ENCODE data around the gene TNFRSF8. TPM values are rescaled to one million over a fixed set of nuclear protein-coding genes. Genes with fewer than 3 reads are reported as not detected.
A peak's percentile ranks its signal among the peaks of the same experiment; 100 is the strongest.

TNFRSF8 gene
- total RNA-seq, 1 experiment from 2014 or later = 20.8 TPM

DNA sequence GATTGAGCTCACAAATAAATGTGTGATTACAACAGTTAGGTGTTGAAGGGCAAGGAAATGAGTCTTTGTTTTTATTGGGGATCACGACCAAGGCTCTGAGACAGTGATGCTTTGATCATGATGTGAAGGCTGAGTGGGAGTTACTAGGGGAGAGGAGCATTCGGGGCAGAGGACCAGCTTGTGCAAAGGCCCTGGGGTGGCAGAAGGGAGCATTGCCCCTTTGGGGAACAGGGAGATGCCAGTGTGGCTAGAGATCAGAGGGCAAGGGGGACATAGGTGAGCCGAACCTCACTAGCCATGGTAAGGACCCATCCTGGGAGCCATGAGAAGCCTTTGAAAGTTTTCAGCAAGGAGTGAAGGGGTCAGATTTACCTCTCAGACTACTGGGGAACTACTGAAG, 31.1 kb downstream of the TNFRSF8 start:
- ChIA-PET POLR2A (no interaction called here), CTCF (interaction anchor here (0.8 to 1.6 kb wide), 3 partner anchors 12 to 256 kb away, joined by 3 to 4 read pairs (median 3); no protein-coding TSS in a partner anchor)
- no peak overlapping the region for H3K4me3 Mint-ChIP-seq
- H3K4me1 Mint-ChIP-seq = no peaks in the 10 kb centered on the region
- no peaks in the 10 kb centered on the region for H3K27me3 Mint-ChIP-seq (ENCODE audit: low read depth)
- TF ChIP-seq ZNF263 (CRISPR knock-in tag; IDR thresholded peaks at IDR 0.05; ENCODE audit: low read depth) (no peak), NR2C2 (CRISPR knock-in tag; IDR thresholded peaks at IDR 0.05) (no peak), SMAD4 (CRISPR knock-in tag; IDR thresholded peaks at IDR 0.05) (no peak), TCF7 (CRISPR knock-in tag; IDR thresholded peaks at IDR 0.05; ENCODE audit: low read depth) (no peak), IRF2 (CRISPR knock-in tag; IDR thresholded peaks at IDR 0.05; ENCODE audit: borderline replicate concordance, low read depth) (no peak), TEAD4 (CRISPR knock-in tag; IDR thresholded peaks at IDR 0.05) (no peak), FOXP1 (CRISPR knock-in tag; IDR thresholded peaks at IDR 0.05; ENCODE audit: borderline replicate concordance) (no peak), GABPB1 (CRISPR knock-in tag; IDR thresholded peaks at IDR 0.05) (no peak), E2F1 (CRISPR knock-in tag; IDR thresholded peaks at IDR 0.05) (no peak), CREB1 (CRISPR knock-in tag; IDR thresholded peaks at IDR 0.05) (no peak), ESRRA (CRISPR knock-in tag; IDR thresholded peaks at IDR 0.05; ENCODE audit: borderline replicate concordance) (no peak), FOXP4 (CRISPR knock-in tag; IDR thresholded peaks at IDR 0.05) (no peak), TEAD1 (CRISPR knock-in tag; IDR thresholded peaks at IDR 0.05) (no peak)
- TF ChIP-seq, protein P1, sequence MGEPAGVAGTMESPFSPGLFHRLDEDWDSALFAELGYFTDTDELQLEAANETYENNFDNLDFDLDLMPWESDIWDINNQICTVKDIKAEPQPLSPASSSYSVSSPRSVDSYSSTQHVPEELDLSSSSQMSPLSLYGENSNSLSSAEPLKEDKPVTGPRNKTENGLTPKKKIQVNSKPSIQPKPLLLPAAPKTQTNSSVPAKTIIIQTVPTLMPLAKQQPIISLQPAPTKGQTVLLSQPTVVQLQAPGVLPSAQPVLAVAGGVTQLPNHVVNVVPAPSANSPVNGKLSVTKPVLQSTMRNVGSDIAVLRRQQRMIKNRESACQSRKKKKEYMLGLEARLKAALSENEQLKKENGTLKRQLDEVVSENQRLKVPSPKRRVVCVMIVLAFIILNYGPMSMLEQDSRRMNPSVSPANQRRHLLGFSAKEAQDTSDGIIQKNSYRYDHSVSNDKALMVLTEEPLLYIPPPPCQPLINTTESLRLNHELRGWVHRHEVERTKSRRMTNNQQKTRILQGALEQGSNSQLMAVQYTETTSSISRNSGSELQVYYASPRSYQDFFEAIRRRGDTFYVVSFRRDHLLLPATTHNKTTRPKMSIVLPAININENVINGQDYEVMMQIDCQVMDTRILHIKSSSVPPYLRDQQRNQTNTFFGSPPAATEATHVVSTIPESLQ (CRISPR knock-in tag; IDR thresholded peaks at IDR 0.05) = no peak
- no peak overlapping the region for H3K27ac Mint-ChIP-seq
- DNase-seq (ENCODE audit: low spot score) (no peak), ATAC-seq (no peak)
- H3K36me3 Mint-ChIP-seq = peaks cover 4% of the 10 kb centered on the region
- H3K9me3 Mint-ChIP-seq = peaks cover 9% of the 10 kb centered on the region; the same call in 1 of the 2 replicates

- peaks cover 4% of the 10 kb centered on the region for H3K36me3 Mint-ChIP-seq
- H3K4me1 Mint-ChIP-seq = no peaks in the 10 kb centered on the region
- peaks cover 9% of the 10 kb centered on the region; the same call in 1 of the 2 replicates for H3K9me3 Mint-ChIP-seq
- no peak for DNase-seq (ENCODE audit: low spot score)
- H3K4me3 Mint-ChIP-seq = no peak overlapping the region
- H3K27me3 Mint-ChIP-seq (ENCODE audit: low read depth) = no peaks in the 10 kb centered on the region
- ChIA-PET CTCF (interaction anchor here (0.6 to 1.9 kb wide), 3 partner anchors 16 to 77 kb away, joined by 3 to 10 read pairs (median 5); no protein-coding TSS in a partner anchor), POLR2A (no interaction called here)
- TF ChIP-seq PRDM15 (CRISPR knock-in tag; IDR thresholded peaks at IDR 0.05) (no peak), NFYB (CRISPR knock-in tag; conservative IDR thresholded peaks at IDR 0.05; ENCODE audit: low read depth) (peak; percentile 70), NR1H2 (CRISPR knock-in tag; IDR thresholded peaks at IDR 0.05) (no peak)
- TF ChIP-seq, protein P2, sequence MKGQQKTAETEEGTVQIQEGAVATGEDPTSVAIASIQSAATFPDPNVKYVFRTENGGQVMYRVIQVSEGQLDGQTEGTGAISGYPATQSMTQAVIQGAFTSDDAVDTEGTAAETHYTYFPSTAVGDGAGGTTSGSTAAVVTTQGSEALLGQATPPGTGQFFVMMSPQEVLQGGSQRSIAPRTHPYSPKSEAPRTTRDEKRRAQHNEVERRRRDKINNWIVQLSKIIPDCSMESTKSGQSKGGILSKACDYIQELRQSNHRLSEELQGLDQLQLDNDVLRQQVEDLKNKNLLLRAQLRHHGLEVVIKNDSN (CRISPR knock-in tag; IDR thresholded peaks at IDR 0.05) = peak; percentile 91
- TF ChIP-seq, protein P3, sequence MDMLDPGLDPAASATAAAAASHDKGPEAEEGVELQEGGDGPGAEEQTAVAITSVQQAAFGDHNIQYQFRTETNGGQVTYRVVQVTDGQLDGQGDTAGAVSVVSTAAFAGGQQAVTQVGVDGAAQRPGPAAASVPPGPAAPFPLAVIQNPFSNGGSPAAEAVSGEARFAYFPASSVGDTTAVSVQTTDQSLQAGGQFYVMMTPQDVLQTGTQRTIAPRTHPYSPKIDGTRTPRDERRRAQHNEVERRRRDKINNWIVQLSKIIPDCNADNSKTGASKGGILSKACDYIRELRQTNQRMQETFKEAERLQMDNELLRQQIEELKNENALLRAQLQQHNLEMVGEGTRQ (CRISPR knock-in tag; IDR thresholded peaks at IDR 0.05) = peak; percentile 92
- H3K27ac Mint-ChIP-seq = peak overlapping the region; percentile 61; the same call in 1 of the 2 replicates
- ATAC-seq = peak; percentile 79
These were observed 32.6 kb downstream of the TNFRSF8 start for GRCh38 chr1:12095452-12096263.
